ENCODE results near the gene SORBS2. TPM values are rescaled to one million over a fixed set of nuclear protein-coding genes. Genes with fewer than 3 reads are reported as not detected.

The SORBS2 gene
- total RNA-seq, 1 donor from 2014 or later, result 1.1 TPM

DNA sequence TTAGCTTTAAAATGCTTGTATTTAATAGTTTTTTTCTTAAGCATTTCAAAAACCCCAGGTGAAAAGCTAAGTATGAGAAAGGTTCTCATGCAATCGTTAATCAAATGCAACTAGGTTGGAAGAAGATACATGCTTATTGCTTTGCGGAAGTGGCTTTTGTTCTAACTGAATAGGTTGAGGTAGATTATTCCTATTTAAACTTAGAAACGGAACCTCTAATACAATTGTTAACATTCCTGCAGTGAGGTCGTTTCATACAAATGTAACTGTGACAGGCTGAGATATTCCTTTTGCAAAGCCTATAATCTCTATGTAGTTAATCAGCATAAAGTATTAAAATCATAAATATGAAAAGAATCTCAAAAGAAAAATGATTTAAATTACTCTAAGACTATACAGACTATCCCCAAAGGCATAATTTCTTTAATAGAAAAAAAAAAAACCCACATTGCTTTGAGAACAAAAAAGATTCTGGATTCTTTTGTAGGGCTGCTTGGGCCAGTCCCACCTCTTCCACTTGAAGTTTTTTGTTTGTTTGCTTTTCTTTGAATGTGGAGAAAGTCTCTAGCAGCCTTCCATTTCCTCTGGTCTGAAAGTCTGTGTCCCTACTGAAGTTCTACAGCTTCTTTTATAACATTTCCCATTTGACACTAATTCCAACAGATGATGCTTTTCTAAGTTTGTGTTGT lies 25.6 kb upstream of the SORBS2 start:
- Histone ChIP-seq H3K36me3 (ENCODE audit: control insufficient read depth, insufficient read depth, low read length) (no peaks in the 10 kb centered on the region), H3K27me3 (ENCODE audit: control insufficient read depth, insufficient read depth, low read length) (no peaks in the 10 kb centered on the region), H3K4me3 (ENCODE audit: low read depth, low read length) (no peak overlapping the region)
- DNase-seq (ENCODE audit: low read depth) (no peak), FAIRE-seq (no peak)
- TF ChIP-seq, protein P1, sequence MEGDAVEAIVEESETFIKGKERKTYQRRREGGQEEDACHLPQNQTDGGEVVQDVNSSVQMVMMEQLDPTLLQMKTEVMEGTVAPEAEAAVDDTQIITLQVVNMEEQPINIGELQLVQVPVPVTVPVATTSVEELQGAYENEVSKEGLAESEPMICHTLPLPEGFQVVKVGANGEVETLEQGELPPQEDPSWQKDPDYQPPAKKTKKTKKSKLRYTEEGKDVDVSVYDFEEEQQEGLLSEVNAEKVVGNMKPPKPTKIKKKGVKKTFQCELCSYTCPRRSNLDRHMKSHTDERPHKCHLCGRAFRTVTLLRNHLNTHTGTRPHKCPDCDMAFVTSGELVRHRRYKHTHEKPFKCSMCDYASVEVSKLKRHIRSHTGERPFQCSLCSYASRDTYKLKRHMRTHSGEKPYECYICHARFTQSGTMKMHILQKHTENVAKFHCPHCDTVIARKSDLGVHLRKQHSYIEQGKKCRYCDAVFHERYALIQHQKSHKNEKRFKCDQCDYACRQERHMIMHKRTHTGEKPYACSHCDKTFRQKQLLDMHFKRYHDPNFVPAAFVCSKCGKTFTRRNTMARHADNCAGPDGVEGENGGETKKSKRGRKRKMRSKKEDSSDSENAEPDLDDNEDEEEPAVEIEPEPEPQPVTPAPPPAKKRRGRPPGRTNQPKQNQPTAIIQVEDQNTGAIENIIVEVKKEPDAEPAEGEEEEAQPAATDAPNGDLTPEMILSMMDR (IDR thresholded peaks at IDR 0.05; ENCODE audit: insufficient read depth, low read length, severe bottlenecking), result no peak

GRCh38 chr4:185836241-185837084 lies 24.5 kb upstream of the SORBS2 start:
- Histone ChIP-seq H3K4me3 (ENCODE audit: low read depth, low read length) (no peak overlapping the region), H3K36me3 (ENCODE audit: control insufficient read depth, insufficient read depth, low read length) (no peaks in the 10 kb centered on the region), H3K27me3 (ENCODE audit: control insufficient read depth, insufficient read depth, low read length) (no peaks in the 10 kb centered on the region)
- TF ChIP-seq, protein P1 (IDR thresholded peaks at IDR 0.05; ENCODE audit: insufficient read depth, low read length, severe bottlenecking), result no peak
- FAIRE-seq (no peak), DNase-seq (ENCODE audit: low read depth) (no peak)

GRCh38 chr4:185835814-185836213 lies 23.8 kb upstream of the SORBS2 start:
- TF ChIP-seq, protein P1 (IDR thresholded peaks at IDR 0.05; ENCODE audit: insufficient read depth, low read length, severe bottlenecking), result no peak
- no peak overlapping the region for H3K4me3 ChIP-seq (ENCODE audit: low read depth, low read length)
- H3K36me3 ChIP-seq (ENCODE audit: control insufficient read depth, insufficient read depth, low read length), result no peaks in the 10 kb centered on the region
- no peaks in the 10 kb centered on the region for H3K27me3 ChIP-seq (ENCODE audit: control insufficient read depth, insufficient read depth, low read length)
- FAIRE-seq, result no peak
- no peak for DNase-seq (ENCODE audit: low read depth)

- no peak for DNase-seq (ENCODE audit: low read depth)
These were observed 23.3 kb upstream of the SORBS2 start for GRCh38 chr4:185835336-185835735.

DNA sequence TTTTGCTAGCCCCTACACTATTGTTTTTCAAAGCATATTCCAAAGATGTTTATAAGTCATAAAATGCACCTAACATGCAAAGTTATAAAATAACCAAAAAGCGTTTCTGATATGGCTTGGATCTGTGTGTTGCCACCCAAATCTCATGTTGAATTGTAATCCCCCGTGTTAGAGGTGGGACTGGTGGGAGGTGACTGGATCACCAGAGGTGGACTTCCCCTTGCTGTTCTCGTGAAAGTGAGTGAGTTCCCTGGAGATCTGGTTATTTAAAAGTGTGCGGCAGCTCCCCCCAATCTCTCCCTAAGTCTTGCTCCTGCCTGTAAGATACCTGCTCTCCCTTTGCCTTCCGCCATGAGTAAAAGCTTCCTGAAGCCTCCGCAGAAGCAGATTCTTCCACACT lies 22.8 kb upstream of the SORBS2 start:
- no peak overlapping the region for H3K4me3 ChIP-seq (ENCODE audit: low read depth, low read length)
- no peak for FAIRE-seq

More at GRCh38 chr4:185835336-185835735, 23.3 kb upstream of the SORBS2 start:
- TF ChIP-seq, protein P1 (IDR thresholded peaks at IDR 0.05; ENCODE audit: insufficient read depth, low read length, severe bottlenecking), result no peak
- Histone ChIP-seq H3K4me3 (ENCODE audit: low read depth, low read length) (no peak overlapping the region), H3K27me3 (ENCODE audit: control insufficient read depth, insufficient read depth, low read length) (no peaks in the 10 kb centered on the region), H3K36me3 (ENCODE audit: control insufficient read depth, insufficient read depth, low read length) (no peaks in the 10 kb centered on the region)
- FAIRE-seq, result no peak

More for the DNA sequence above, 22.8 kb upstream of the SORBS2 start:
- no peak for DNase-seq (ENCODE audit: low read depth)
- no peaks in the 10 kb centered on the region for H3K27me3 ChIP-seq (ENCODE audit: control insufficient read depth, insufficient read depth, low read length)
- TF ChIP-seq, protein P1 (IDR thresholded peaks at IDR 0.05; ENCODE audit: insufficient read depth, low read length, severe bottlenecking), result no peak
- H3K36me3 ChIP-seq (ENCODE audit: control insufficient read depth, insufficient read depth, low read length), result no peaks in the 10 kb centered on the region
